H9 (cell line): ENCODE results near the gene GIMAP4. TPM values are rescaled to one million over a fixed set of nuclear protein-coding genes. Genes with fewer than 3 reads are reported as not detected.

ENCODE experiments used
- DNase-seq: peaks from one replicate; pipeline ENCODE4 v3.0.0-alpha.2; 2017
- H2AFZ ChIP-seq: one replicate; pipeline ENCODE4 v1.6.1; 2013; ENCODE audit warnings: mild to moderate bottlenecking, low read length, control low read depth, moderate library complexity
- H2AK5ac ChIP-seq: 2 replicates; pipeline ENCODE4 v1.6.1; 2013; ENCODE audit warnings: low read length, control low read depth, mixed read lengths; ENCODE audit not compliant: insufficient read length
- H2BK120ac ChIP-seq: one replicate; pipeline ENCODE4 v1.6.1; 2013; ENCODE audit warnings: low read depth, mild to moderate bottlenecking, low read length, control low read depth, inconsistent platforms; ENCODE audit not compliant: poor library complexity, severe bottlenecking
- H2BK12ac ChIP-seq: 2 replicates; pipeline ENCODE4 v1.6.1; 2013; ENCODE audit warnings: low read length, control low read depth, mixed read lengths, low read depth; ENCODE audit not compliant: insufficient read length
- H2BK15ac ChIP-seq: 2 replicates; pipeline ENCODE4 v1.6.1; 2013; ENCODE audit warnings: low read depth, low read length, control low read depth
- H2BK20ac ChIP-seq: one replicate; pipeline ENCODE4 v1.6.1; 2013; ENCODE audit warnings: low read depth, mild to moderate bottlenecking, low read length, control low read depth, inconsistent platforms; ENCODE audit not compliant: poor library complexity, severe bottlenecking
- H2BK5ac ChIP-seq: 2 replicates; pipeline ENCODE4 v1.6.1; 2013; ENCODE audit warnings: low read length, control low read depth, mixed read lengths; ENCODE audit not compliant: insufficient read length
- H3K14ac ChIP-seq: 2 replicates; pipeline ENCODE4 v1.6.1; 2013; ENCODE audit warnings: low read length, control low read depth; ENCODE audit not compliant: insufficient read depth
- H3K18ac ChIP-seq: 2 replicates; pipeline ENCODE4 v1.6.1; 2013; ENCODE audit warnings: low read depth, mild to moderate bottlenecking, mixed read lengths, low read length, control low read depth; ENCODE audit not compliant: insufficient read length
- H3K23ac ChIP-seq: 2 replicates; pipeline ENCODE4 v1.6.1; 2013; ENCODE audit warnings: low read length, control low read depth, mixed read lengths, low read depth; ENCODE audit not compliant: insufficient read length
- H3K23me2 ChIP-seq: 2 replicates; pipeline ENCODE4 v1.6.1; 2013; ENCODE audit warnings: low read depth, mild to moderate bottlenecking, mixed read lengths, low read length, control low read depth; ENCODE audit not compliant: insufficient read length, poor library complexity, severe bottlenecking
- H3K27ac ChIP-seq: 2 replicates; pipeline ENCODE4 v1.5.1; 2013; ENCODE audit warnings: low read length, control low read depth, mixed read lengths, low read depth; ENCODE audit not compliant: insufficient read length
- H3K27me3 ChIP-seq: 2 replicates; pipeline ENCODE4 v1.6.1; 2013; ENCODE audit warnings: low read length, control low read depth, inconsistent platforms; ENCODE audit not compliant: insufficient read depth
- H3K4ac ChIP-seq: 2 replicates; pipeline ENCODE4 v1.6.1; 2013; ENCODE audit warnings: low read depth, mild to moderate bottlenecking, control low read depth, inconsistent platforms, low read length, moderate library complexity
- H3K4me1 ChIP-seq: 2 replicates; pipeline ENCODE4 v1.6.1; 2013; ENCODE audit warnings: low read length, control low read depth, inconsistent platforms; ENCODE audit not compliant: insufficient read depth
- H3K4me2 ChIP-seq: 2 replicates; pipeline ENCODE4 v1.6.1; 2013; ENCODE audit warnings: low read length, control low read depth, mixed read lengths; ENCODE audit not compliant: insufficient read length, insufficient read depth
- H3K56ac ChIP-seq: 2 replicates; pipeline ENCODE4 v1.6.1; 2013; ENCODE audit warnings: low read depth, mild to moderate bottlenecking, mixed read lengths, low read length, control low read depth; ENCODE audit not compliant: insufficient read length
- H3K79me1 ChIP-seq: 2 replicates; pipeline ENCODE4 v1.6.1; 2013; ENCODE audit warnings: low read depth, mild to moderate bottlenecking, moderate library complexity, low read length, control low read depth, inconsistent platforms; ENCODE audit not compliant: insufficient read depth, poor library complexity, severe bottlenecking
- H3K79me2 ChIP-seq: 2 replicates; pipeline ENCODE4 v1.6.1; 2013; ENCODE audit warnings: low read length, control low read depth, inconsistent platforms; ENCODE audit not compliant: insufficient read depth
- H3K9ac ChIP-seq: 2 replicates; pipeline ENCODE4 v1.6.1; 2013; ENCODE audit warnings: low read length, control low read depth, mixed read lengths; ENCODE audit not compliant: insufficient read length; ENCODE audit errors: extremely low read depth
- H3K9me3 ChIP-seq: one replicate; pipeline ENCODE4 v1.6.1; 2013; ENCODE audit warnings: low read depth, low read length, inconsistent platforms; ENCODE audit not compliant: control insufficient read depth
- H3T11ph ChIP-seq: one replicate; pipeline ENCODE4 v1.6.1; 2013; ENCODE audit warnings: mild to moderate bottlenecking, low read length, control low read depth, inconsistent platforms
- H4K20me1 ChIP-seq: one replicate; pipeline ENCODE4 v1.6.1; 2013; ENCODE audit not compliant: control insufficient read depth, insufficient read length, insufficient read depth
- H4K5ac ChIP-seq: 2 replicates; pipeline ENCODE4 v1.6.1; 2013; ENCODE audit warnings: low read depth, mild to moderate bottlenecking, mixed read lengths, low read length, control low read depth; ENCODE audit not compliant: insufficient read length
- H4K8ac ChIP-seq: replicated peaks from 2 replicates; pipeline ENCODE4 v1.6.1; 2013; ENCODE audit warnings: low read length, control low read depth, mixed read lengths, low read depth; ENCODE audit not compliant: insufficient read length
- H4K91ac ChIP-seq: 2 replicates; pipeline ENCODE4 v1.6.1; 2013; ENCODE audit warnings: low read depth, mild to moderate bottlenecking, moderate library complexity, mixed read lengths, low read length, control low read depth; ENCODE audit not compliant: insufficient read length
- H3K27ac Mint-ChIP-seq, 3 experiments: 2 replicates in 2 of 3; 3 replicates in 1 of 3; pipeline ENCODE4 v1.8.0; 2020 to 2021; ENCODE audit warnings: mixed read lengths in 3 of 3, mild to moderate bottlenecking in 1 of 3, moderate library complexity in 1 of 3
- H3K27me3 Mint-ChIP-seq: 2 replicates; pipeline ENCODE4 v1.8.0; 2021; ENCODE audit warnings: low read depth, mild to moderate bottlenecking, moderate library complexity, mixed read lengths
- H3K36me3 Mint-ChIP-seq, 3 experiments: 2 replicates in 2 of 3; 3 replicates in 1 of 3; pipeline ENCODE4 v1.8.0; 2020 to 2021; ENCODE audit warnings: low read depth in 3 of 3, mixed read lengths in 3 of 3; ENCODE audit not compliant: insufficient read depth in 1 of 3
- H3K4me1 Mint-ChIP-seq, 2 experiments: 2 replicates each; pipeline ENCODE4 v1.8.0; 2020; ENCODE audit warnings: mixed read lengths in 2 of 2
- H3K4me3 Mint-ChIP-seq, 2 experiments: 2 replicates in 1 of 2; 3 replicates in 1 of 2; pipeline ENCODE4 v1.8.0; 2020 to 2021; ENCODE audit warnings: mild to moderate bottlenecking in 2 of 2, mixed read lengths in 2 of 2, moderate library complexity in 1 of 2
- H3K9me3 Mint-ChIP-seq, 2 experiments: 2 replicates in 1 of 2; 3 replicates in 1 of 2; pipeline ENCODE4 v1.8.0; 2020; ENCODE audit warnings: mild to moderate bottlenecking in 2 of 2, mixed read lengths in 2 of 2, moderate library complexity in 1 of 2
- CTCF ChIP-seq: fragments of 200-600 bp; sonication (generic); conservative IDR thresholded peaks from 3 replicates; pipeline ENCODE4 v1.8.0; 2021; ENCODE audit warnings: antibody characterized with exemption, mild to moderate bottlenecking
- WGBS: extraction: QIAGEN DNeasy Blood & Tissue Kit; methylation state at CpG from one replicate; pipeline ENCODE4 v1.1.7; 2013; ENCODE audit warnings: missing lambda C conversion rate, low lambda C conversion rate, mixed read lengths; ENCODE audit not compliant: insufficient read length; ENCODE audit errors: extremely low coverage; 5-methylcytosine and 5-hydroxymethylcytosine counted together
- total RNA-seq: library from RNA; stranded (reverse); gene quantifications from 2 replicates; pipeline ENCODE4 v1.2.1, GENCODE V29; 2021

GIMAP4 gene
- total RNA-seq, 1 experiment from 2014 or later = not detected

DNA sequence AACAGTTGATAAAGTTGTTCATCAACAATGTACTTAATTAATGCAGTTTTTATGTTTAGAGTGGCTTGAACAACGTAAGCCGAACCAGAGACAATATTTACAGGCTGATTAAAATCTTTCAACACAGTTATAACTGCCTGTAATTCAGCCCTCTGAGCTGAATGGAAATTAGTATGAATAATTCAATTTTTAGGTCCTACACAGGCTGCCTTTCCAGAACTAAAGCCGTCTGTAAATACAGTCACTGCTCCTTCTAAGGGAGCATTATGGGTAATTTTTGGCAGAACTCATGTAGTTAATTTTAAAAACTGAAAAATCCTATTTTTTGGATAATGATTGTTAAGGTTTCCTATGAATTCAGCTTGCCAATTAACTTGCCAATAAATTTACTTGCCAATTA, 2.6 kb upstream of the GIMAP4 start:
- no peak overlapping the region for H2AFZ ChIP-seq
- WGBS = no CpG with 5 or more reads among the region's 3 CpGs

More for the DNA sequence above, 2.6 kb upstream of the GIMAP4 start:
- H4K8ac ChIP-seq = no peak overlapping the region
- H3K4me2 ChIP-seq = no peak overlapping the region
- H3K27ac Mint-ChIP-seq = no peak overlapping the region
- no peaks in the 10 kb centered on the region for H3K79me2 ChIP-seq
- H3K56ac ChIP-seq = no peak overlapping the region
- no peak overlapping the region for H2BK20ac ChIP-seq
- no peak overlapping the region for H2BK120ac ChIP-seq
- H3K79me1 ChIP-seq = no peaks in the 10 kb centered on the region
- no peaks in the 10 kb centered on the region for H3K23me2 ChIP-seq
- no peak overlapping the region for H3K23ac ChIP-seq
- no peak for DNase-seq
- H3K27me3 Mint-ChIP-seq = peaks cover 34% of the 10 kb centered on the region
- no peak overlapping the region for H3K14ac ChIP-seq
- no peak overlapping the region for H2BK5ac ChIP-seq
- no peak overlapping the region for H3K9ac ChIP-seq
- H4K5ac ChIP-seq = no peak overlapping the region
- H2BK15ac ChIP-seq = no peak overlapping the region
- peaks cover 40 to 43% of the 10 kb centered on the region in 2 experiments for H3K4me1 Mint-ChIP-seq
- peaks cover 8% of the 10 kb centered on the region for H3K9me3 ChIP-seq
- no peaks in the 10 kb centered on the region for H3K27me3 ChIP-seq
- no peak overlapping the region for H3K18ac ChIP-seq
- H4K91ac ChIP-seq = no peak overlapping the region
- H3T11ph ChIP-seq = no peak overlapping the region
- H3K27ac ChIP-seq = no peak overlapping the region
- no peak overlapping the region for H3K4me3 Mint-ChIP-seq
- H3K4ac ChIP-seq = no peak overlapping the region
- H2BK12ac ChIP-seq = no peak overlapping the region
- H3K9me3 Mint-ChIP-seq = peaks cover 15% of the 10 kb centered on the region in 2 experiments
- H2AK5ac ChIP-seq = no peak overlapping the region
- TF ChIP-seq CTCF = no peak
- H3K4me1 ChIP-seq = peaks cover 7% of the 10 kb centered on the region; the same call in 1 of the 2 replicates
- peaks cover 7 to 9% (median 9%) of the 10 kb centered on the region in 3 experiments for H3K36me3 Mint-ChIP-seq
- H4K20me1 ChIP-seq = no peaks in the 10 kb centered on the region
